H9 (cell line): ENCODE measurements around the gene SKIC8. TPM values are rescaled to one million over a fixed set of nuclear protein-coding genes. Genes with fewer than 3 reads are reported as not detected.

Experiments
- DNase-seq: peaks from one replicate; pipeline ENCODE4 v3.0.0-alpha.2; 2017
- H2AFZ ChIP-seq: one replicate; pipeline ENCODE4 v1.6.1; 2013; ENCODE audit warnings: mild to moderate bottlenecking, low read length, control low read depth, moderate library complexity
- H2AK5ac ChIP-seq: 2 replicates; pipeline ENCODE4 v1.6.1; 2013; ENCODE audit warnings: low read length, control low read depth, mixed read lengths; ENCODE audit not compliant: insufficient read length
- H2BK120ac ChIP-seq: one replicate; pipeline ENCODE4 v1.6.1; 2013; ENCODE audit warnings: low read depth, mild to moderate bottlenecking, low read length, control low read depth, inconsistent platforms; ENCODE audit not compliant: poor library complexity, severe bottlenecking
- H2BK12ac ChIP-seq: 2 replicates; pipeline ENCODE4 v1.6.1; 2013; ENCODE audit warnings: low read length, control low read depth, mixed read lengths, low read depth; ENCODE audit not compliant: insufficient read length
- H2BK15ac ChIP-seq: 2 replicates; pipeline ENCODE4 v1.6.1; 2013; ENCODE audit warnings: low read depth, low read length, control low read depth
- H2BK20ac ChIP-seq: one replicate; pipeline ENCODE4 v1.6.1; 2013; ENCODE audit warnings: low read depth, mild to moderate bottlenecking, low read length, control low read depth, inconsistent platforms; ENCODE audit not compliant: poor library complexity, severe bottlenecking
- H2BK5ac ChIP-seq: 2 replicates; pipeline ENCODE4 v1.6.1; 2013; ENCODE audit warnings: low read length, control low read depth, mixed read lengths; ENCODE audit not compliant: insufficient read length
- H3K14ac ChIP-seq: 2 replicates; pipeline ENCODE4 v1.6.1; 2013; ENCODE audit warnings: low read length, control low read depth; ENCODE audit not compliant: insufficient read depth
- H3K18ac ChIP-seq: 2 replicates; pipeline ENCODE4 v1.6.1; 2013; ENCODE audit warnings: low read depth, mild to moderate bottlenecking, mixed read lengths, low read length, control low read depth; ENCODE audit not compliant: insufficient read length
- H3K23ac ChIP-seq: 2 replicates; pipeline ENCODE4 v1.6.1; 2013; ENCODE audit warnings: low read length, control low read depth, mixed read lengths, low read depth; ENCODE audit not compliant: insufficient read length
- H3K23me2 ChIP-seq: 2 replicates; pipeline ENCODE4 v1.6.1; 2013; ENCODE audit warnings: low read depth, mild to moderate bottlenecking, mixed read lengths, low read length, control low read depth; ENCODE audit not compliant: insufficient read length, poor library complexity, severe bottlenecking
- H3K27ac ChIP-seq: 2 replicates; pipeline ENCODE4 v1.5.1; 2013; ENCODE audit warnings: low read length, control low read depth, mixed read lengths, low read depth; ENCODE audit not compliant: insufficient read length
- H3K27me3 ChIP-seq: 2 replicates; pipeline ENCODE4 v1.6.1; 2013; ENCODE audit warnings: low read length, control low read depth, inconsistent platforms; ENCODE audit not compliant: insufficient read depth
- H3K4ac ChIP-seq: 2 replicates; pipeline ENCODE4 v1.6.1; 2013; ENCODE audit warnings: low read depth, mild to moderate bottlenecking, control low read depth, inconsistent platforms, low read length, moderate library complexity
- H3K4me1 ChIP-seq: 2 replicates; pipeline ENCODE4 v1.6.1; 2013; ENCODE audit warnings: low read length, control low read depth, inconsistent platforms; ENCODE audit not compliant: insufficient read depth
- H3K4me2 ChIP-seq: 2 replicates; pipeline ENCODE4 v1.6.1; 2013; ENCODE audit warnings: low read length, control low read depth, mixed read lengths; ENCODE audit not compliant: insufficient read length, insufficient read depth
- H3K56ac ChIP-seq: 2 replicates; pipeline ENCODE4 v1.6.1; 2013; ENCODE audit warnings: low read depth, mild to moderate bottlenecking, mixed read lengths, low read length, control low read depth; ENCODE audit not compliant: insufficient read length
- H3K79me1 ChIP-seq: 2 replicates; pipeline ENCODE4 v1.6.1; 2013; ENCODE audit warnings: low read depth, mild to moderate bottlenecking, moderate library complexity, low read length, control low read depth, inconsistent platforms; ENCODE audit not compliant: insufficient read depth, poor library complexity, severe bottlenecking
- H3K79me2 ChIP-seq: 2 replicates; pipeline ENCODE4 v1.6.1; 2013; ENCODE audit warnings: low read length, control low read depth, inconsistent platforms; ENCODE audit not compliant: insufficient read depth
- H3K9ac ChIP-seq: 2 replicates; pipeline ENCODE4 v1.6.1; 2013; ENCODE audit warnings: low read length, control low read depth, mixed read lengths; ENCODE audit not compliant: insufficient read length; ENCODE audit errors: extremely low read depth
- H3K9me3 ChIP-seq: one replicate; pipeline ENCODE4 v1.6.1; 2013; ENCODE audit warnings: low read depth, low read length, inconsistent platforms; ENCODE audit not compliant: control insufficient read depth
- H3T11ph ChIP-seq: one replicate; pipeline ENCODE4 v1.6.1; 2013; ENCODE audit warnings: mild to moderate bottlenecking, low read length, control low read depth, inconsistent platforms
- H4K20me1 ChIP-seq: one replicate; pipeline ENCODE4 v1.6.1; 2013; ENCODE audit not compliant: control insufficient read depth, insufficient read length, insufficient read depth
- H4K5ac ChIP-seq: 2 replicates; pipeline ENCODE4 v1.6.1; 2013; ENCODE audit warnings: low read depth, mild to moderate bottlenecking, mixed read lengths, low read length, control low read depth; ENCODE audit not compliant: insufficient read length
- H4K8ac ChIP-seq: replicated peaks from 2 replicates; pipeline ENCODE4 v1.6.1; 2013; ENCODE audit warnings: low read length, control low read depth, mixed read lengths, low read depth; ENCODE audit not compliant: insufficient read length
- H4K91ac ChIP-seq: 2 replicates; pipeline ENCODE4 v1.6.1; 2013; ENCODE audit warnings: low read depth, mild to moderate bottlenecking, moderate library complexity, mixed read lengths, low read length, control low read depth; ENCODE audit not compliant: insufficient read length
- H3K27ac Mint-ChIP-seq, 3 experiments: 2 replicates in 2 of 3; 3 replicates in 1 of 3; pipeline ENCODE4 v1.8.0; 2020 to 2021; ENCODE audit warnings: mixed read lengths in 3 of 3, mild to moderate bottlenecking in 1 of 3, moderate library complexity in 1 of 3
- H3K27me3 Mint-ChIP-seq: 2 replicates; pipeline ENCODE4 v1.8.0; 2021; ENCODE audit warnings: low read depth, mild to moderate bottlenecking, moderate library complexity, mixed read lengths
- H3K36me3 Mint-ChIP-seq, 3 experiments: 2 replicates in 2 of 3; 3 replicates in 1 of 3; pipeline ENCODE4 v1.8.0; 2020 to 2021; ENCODE audit warnings: low read depth in 3 of 3, mixed read lengths in 3 of 3; ENCODE audit not compliant: insufficient read depth in 1 of 3
- H3K4me1 Mint-ChIP-seq, 2 experiments: 2 replicates each; pipeline ENCODE4 v1.8.0; 2020; ENCODE audit warnings: mixed read lengths in 2 of 2
- H3K4me3 Mint-ChIP-seq, 2 experiments: 2 replicates in 1 of 2; 3 replicates in 1 of 2; pipeline ENCODE4 v1.8.0; 2020 to 2021; ENCODE audit warnings: mild to moderate bottlenecking in 2 of 2, mixed read lengths in 2 of 2, moderate library complexity in 1 of 2
- H3K9me3 Mint-ChIP-seq, 2 experiments: 2 replicates in 1 of 2; 3 replicates in 1 of 2; pipeline ENCODE4 v1.8.0; 2020; ENCODE audit warnings: mild to moderate bottlenecking in 2 of 2, mixed read lengths in 2 of 2, moderate library complexity in 1 of 2
- WGBS: extraction: QIAGEN DNeasy Blood & Tissue Kit; methylation state at CpG from one replicate; pipeline ENCODE4 v1.1.7; 2013; ENCODE audit warnings: missing lambda C conversion rate, low lambda C conversion rate, mixed read lengths; ENCODE audit not compliant: insufficient read length; ENCODE audit errors: extremely low coverage; 5-methylcytosine and 5-hydroxymethylcytosine counted together
- total RNA-seq: library from RNA; stranded (reverse); gene quantifications from 2 replicates; pipeline ENCODE4 v1.2.1, GENCODE V29; 2021
- TF ChIP-seq, protein P1 (sequence below): fragments of 200-600 bp; sonication (generic); conservative IDR thresholded peaks from 3 replicates; pipeline ENCODE4 v1.8.0; 2021; ENCODE audit warnings: antibody characterized with exemption, mild to moderate bottlenecking

Gene SKIC8
- total RNA-seq, 1 experiment from 2014 or later = 45.6 TPM

DNA sequence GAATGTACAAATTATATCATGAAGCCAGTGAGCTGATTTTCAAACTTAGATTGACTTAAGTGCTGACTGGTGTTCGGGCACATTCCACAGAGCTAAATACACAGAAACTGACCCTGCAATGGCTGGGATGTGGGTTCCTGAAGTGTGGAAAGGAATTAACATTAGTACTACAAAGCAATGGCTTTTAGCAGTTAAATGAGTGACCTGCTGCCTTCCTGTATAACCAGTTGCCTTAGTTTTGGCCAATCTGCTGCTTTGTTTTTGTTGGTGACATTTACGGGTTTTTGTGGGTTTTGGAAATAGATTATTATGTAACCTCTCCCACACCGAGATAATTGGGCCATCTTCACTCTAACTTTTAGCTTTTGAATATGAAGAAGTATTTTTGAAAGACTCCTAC, 2.4 kb upstream of the SKIC8 start:
- H2BK12ac ChIP-seq = no peak overlapping the region
- H2AFZ ChIP-seq = no peak overlapping the region
- no peak overlapping the region for H3K4me3 Mint-ChIP-seq
- H4K91ac ChIP-seq = no peak overlapping the region
- no peaks in the 10 kb centered on the region; a peak in 1 of 7 replicates for H3K36me3 Mint-ChIP-seq
- no peak overlapping the region for H3K4me2 ChIP-seq
- no peaks in the 10 kb centered on the region for H3K79me1 ChIP-seq
- no peak overlapping the region for H2BK5ac ChIP-seq
- TF ChIP-seq, protein P1, sequence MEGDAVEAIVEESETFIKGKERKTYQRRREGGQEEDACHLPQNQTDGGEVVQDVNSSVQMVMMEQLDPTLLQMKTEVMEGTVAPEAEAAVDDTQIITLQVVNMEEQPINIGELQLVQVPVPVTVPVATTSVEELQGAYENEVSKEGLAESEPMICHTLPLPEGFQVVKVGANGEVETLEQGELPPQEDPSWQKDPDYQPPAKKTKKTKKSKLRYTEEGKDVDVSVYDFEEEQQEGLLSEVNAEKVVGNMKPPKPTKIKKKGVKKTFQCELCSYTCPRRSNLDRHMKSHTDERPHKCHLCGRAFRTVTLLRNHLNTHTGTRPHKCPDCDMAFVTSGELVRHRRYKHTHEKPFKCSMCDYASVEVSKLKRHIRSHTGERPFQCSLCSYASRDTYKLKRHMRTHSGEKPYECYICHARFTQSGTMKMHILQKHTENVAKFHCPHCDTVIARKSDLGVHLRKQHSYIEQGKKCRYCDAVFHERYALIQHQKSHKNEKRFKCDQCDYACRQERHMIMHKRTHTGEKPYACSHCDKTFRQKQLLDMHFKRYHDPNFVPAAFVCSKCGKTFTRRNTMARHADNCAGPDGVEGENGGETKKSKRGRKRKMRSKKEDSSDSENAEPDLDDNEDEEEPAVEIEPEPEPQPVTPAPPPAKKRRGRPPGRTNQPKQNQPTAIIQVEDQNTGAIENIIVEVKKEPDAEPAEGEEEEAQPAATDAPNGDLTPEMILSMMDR = no peak
- H3K9ac ChIP-seq = no peak overlapping the region
- H4K20me1 ChIP-seq = no peaks in the 10 kb centered on the region
- peaks cover 5% of the 10 kb centered on the region; the same call in 1 of the 2 replicates for H3K79me2 ChIP-seq
- no peaks in the 10 kb centered on the region for H3K9me3 ChIP-seq
- H2AK5ac ChIP-seq = no peak overlapping the region
- no peak overlapping the region for H4K5ac ChIP-seq
- no peak overlapping the region for H2BK20ac ChIP-seq
- no peak overlapping the region for H3K14ac ChIP-seq
- no peaks in the 10 kb centered on the region for H3K4me1 ChIP-seq
- H3K27me3 Mint-ChIP-seq = peaks cover 18% of the 10 kb centered on the region
- no peak overlapping the region for H2BK15ac ChIP-seq
- no peak overlapping the region for H2BK120ac ChIP-seq
- no peak overlapping the region for H4K8ac ChIP-seq
- H3K18ac ChIP-seq = no peak overlapping the region
- H3K27ac ChIP-seq = no peak overlapping the region
- WGBS = no CpG with 5 or more reads among the region's 3 CpGs
- H3K56ac ChIP-seq = no peak overlapping the region
- no peak for DNase-seq
- H3K27ac Mint-ChIP-seq = no peak overlapping the region
- H3K23me2 ChIP-seq = peaks cover 6% of the 10 kb centered on the region
- no peaks in the 10 kb centered on the region for H3K27me3 ChIP-seq
- H3K4me1 Mint-ChIP-seq = peaks cover 8 to 20% of the 10 kb centered on the region in 2 experiments
- no peak overlapping the region for H3K23ac ChIP-seq
- H3K4ac ChIP-seq = no peak overlapping the region
- no peaks in the 10 kb centered on the region for H3K9me3 Mint-ChIP-seq
- H3T11ph ChIP-seq = no peak overlapping the region
